Sigmoid colon (tissue), 4 donors: Measurements from ENCODE around the gene ACTN2.

Experiments used
- CTCF ChIP-seq, 4 experiments: fragments of 450-650 bp in 3 of 4; fragments of 200-600 bp in 1 of 4; IDR thresholded peaks; one replicate each; pipeline ENCODE4 v1.5.1; 2016 to 2019; ENCODE audit warnings: antibody characterized with exemption in 4 of 4, mild to moderate bottlenecking in 3 of 4, moderate library complexity in 2 of 4
- EP300 ChIP-seq, 4 donors: sonication (generic); formaldehyde crosslinking; IDR thresholded peaks; one replicate each; pipeline ENCODE4 v1.6.1; 2017; ENCODE audit warnings: antibody characterized with exemption in 4 of 4
- POLR2A ChIP-seq, 2 donors: fragments of 450-650 bp; IDR thresholded peaks; one replicate each; pipeline ENCODE4 v1.6.1; 2016; ENCODE audit warnings: antibody characterized with exemption in 2 of 2, mild to moderate bottlenecking in 2 of 2, moderate library complexity in 2 of 2
- POLR2AphosphoS5 ChIP-seq, 4 donors: sonication (generic); formaldehyde crosslinking; IDR thresholded peaks; one replicate each; pipeline ENCODE4 v1.6.1; 2017; ENCODE audit warnings: antibody characterized with exemption in 4 of 4

GRCh38 chr1:236639686-236640085 is 46.6 kb upstream of the ACTN2 start:
- TF ChIP-seq EP300 (IDR thresholded peaks at IDR 0.05) (no peak), POLR2AphosphoS5 (IDR thresholded peaks at IDR 0.05) (no peak), CTCF (IDR thresholded peaks at IDR 0.05) (no peak), POLR2A (IDR thresholded peaks at IDR 0.05) (no peak)
